Neural progenitor cell (in vitro differentiated cells): ENCODE measurements around the gene SCN9A. TPM values are rescaled to one million over a fixed set of nuclear protein-coding genes. Genes with fewer than 3 reads are reported as not detected.

ENCODE experiments used
- DNase-seq: peaks from one replicate; pipeline ENCODE4 v3.0.0-alpha.2; 2016; ENCODE audit warnings: low spot score
- H2AFZ ChIP-seq: fragments of 200-600 bp; sonication (generic); replicated peaks from 2 replicates; pipeline ENCODE4 v1.6.1; 2016; ENCODE audit warnings: antibody characterized with exemption
- H3F3A ChIP-seq: fragments of 200-600 bp; sonication (generic); 2 replicates; pipeline ENCODE4 v1.6.1; 2016; ENCODE audit warnings: antibody characterized with exemption, low read depth
- H3K27ac ChIP-seq: fragments of 200-600 bp; sonication (generic); 2 replicates; pipeline ENCODE4 v1.5.1; 2016; ENCODE audit warnings: mild to moderate bottlenecking
- H3K27me3 ChIP-seq: fragments of 200-600 bp; sonication (generic); 2 replicates; pipeline ENCODE4 v1.6.1; 2016; ENCODE audit warnings: mild to moderate bottlenecking, moderate library complexity
- H3K36me3 ChIP-seq: fragments of 200-600 bp; sonication (generic); 2 replicates; pipeline ENCODE4 v1.5.1; 2016
- H3K4me1 ChIP-seq: fragments of 200-600 bp; sonication (generic); 2 replicates; pipeline ENCODE4 v1.6.1; 2016; ENCODE audit warnings: mixed run types
- H3K4me2 ChIP-seq: fragments of 200-600 bp; sonication (generic); 2 replicates; pipeline ENCODE4 v1.6.1; 2016
- H3K4me3 ChIP-seq: fragments of 200-600 bp; sonication (generic); 2 replicates; pipeline ENCODE4 v1.5.1; 2016
- H3K79me2 ChIP-seq: fragments of 200-600 bp; sonication (generic); 2 replicates; pipeline ENCODE4 v1.6.1; 2016; ENCODE audit warnings: low read depth
- H3K9ac ChIP-seq: fragments of 200-600 bp; sonication (generic); 2 replicates; pipeline ENCODE4 v1.6.1; 2016
- H3K9me3 ChIP-seq: fragments of 200-600 bp; sonication (generic); 2 replicates; pipeline ENCODE4 v1.5.1; 2016; ENCODE audit warnings: low read depth
- H4K20me1 ChIP-seq: fragments of 200-600 bp; sonication (generic); 2 replicates; pipeline ENCODE4 v1.6.1; 2016; ENCODE audit warnings: low read depth
- H3K27ac Mint-ChIP-seq: 3 replicates; pipeline ENCODE4 v1.8.0; 2021; ENCODE audit warnings: mixed read lengths
- H3K27me3 Mint-ChIP-seq: 2 replicates; pipeline ENCODE4 v1.8.0; 2022; ENCODE audit warnings: low read depth, mild to moderate bottlenecking, inconsistent platforms, moderate library complexity, mixed read lengths; ENCODE audit not compliant: insufficient read depth
- H3K36me3 Mint-ChIP-seq: 3 replicates; pipeline ENCODE4 v1.8.0; 2021; ENCODE audit warnings: mixed read lengths
- H3K4me1 Mint-ChIP-seq: 3 replicates; pipeline ENCODE4 v1.8.0; 2021; ENCODE audit warnings: mixed read lengths
- H3K4me3 Mint-ChIP-seq: 3 replicates; pipeline ENCODE4 v1.8.0; 2021; ENCODE audit warnings: mild to moderate bottlenecking, moderate library complexity, mixed read lengths
- H3K9me3 Mint-ChIP-seq: 3 replicates; pipeline ENCODE4 v1.8.0; 2020; ENCODE audit warnings: mixed read lengths
- EZH2 ChIP-seq: fragments of 200-600 bp; sonication (generic); IDR thresholded peaks from 2 replicates; pipeline ENCODE4 v1.6.1; 2017; ENCODE audit warnings: antibody characterized with exemption, mild to moderate bottlenecking, moderate library complexity
- EZH2phosphoT487 ChIP-seq: fragments of 200-600 bp; sonication (generic); IDR thresholded peaks from 2 replicates; pipeline ENCODE4 v1.6.1; 2017; ENCODE audit warnings: antibody characterized with exemption
- total RNA-seq: library from RNA; depleted of rRNA; stranded (reverse); fragments of >200 nt; gene quantifications from 2 replicates; pipeline ENCODE4 v1.2.3, GENCODE V29; 2015; ENCODE audit warnings: low replicate concordance
- TF ChIP-seq, protein P1 (sequence below): fragments of 200-600 bp; sonication (generic); IDR thresholded peaks from 2 replicates; pipeline ENCODE4 v1.5.1; 2017; ENCODE audit warnings: antibody characterized with exemption, mild to moderate bottlenecking

Gene SCN9A
- total RNA-seq, 1 donor from 2014 or later, result 1.1 TPM

DNA sequence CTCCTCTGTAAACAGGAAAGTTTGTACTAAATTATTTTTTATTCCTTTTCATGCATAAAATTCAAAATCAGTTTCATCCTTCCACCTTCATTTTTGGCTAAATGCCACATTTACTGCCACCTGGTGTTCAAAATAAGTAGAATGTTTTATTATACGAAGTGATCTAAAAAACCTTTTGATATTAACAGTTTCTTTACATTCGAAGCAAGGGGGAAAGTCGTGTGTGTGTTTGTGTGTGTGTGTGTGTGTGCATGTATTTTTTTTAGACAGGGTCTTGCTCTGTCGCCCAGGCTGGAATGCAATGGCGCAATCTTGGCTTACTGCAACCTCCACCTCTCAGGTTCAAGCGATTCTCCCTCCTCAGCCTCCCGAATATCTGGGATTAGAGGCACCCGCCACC, 9.0 kb upstream of the SCN9A start:
- TF ChIP-seq EZH2phosphoT487 (no peak), EZH2 (no peak)
- TF ChIP-seq, protein P1, sequence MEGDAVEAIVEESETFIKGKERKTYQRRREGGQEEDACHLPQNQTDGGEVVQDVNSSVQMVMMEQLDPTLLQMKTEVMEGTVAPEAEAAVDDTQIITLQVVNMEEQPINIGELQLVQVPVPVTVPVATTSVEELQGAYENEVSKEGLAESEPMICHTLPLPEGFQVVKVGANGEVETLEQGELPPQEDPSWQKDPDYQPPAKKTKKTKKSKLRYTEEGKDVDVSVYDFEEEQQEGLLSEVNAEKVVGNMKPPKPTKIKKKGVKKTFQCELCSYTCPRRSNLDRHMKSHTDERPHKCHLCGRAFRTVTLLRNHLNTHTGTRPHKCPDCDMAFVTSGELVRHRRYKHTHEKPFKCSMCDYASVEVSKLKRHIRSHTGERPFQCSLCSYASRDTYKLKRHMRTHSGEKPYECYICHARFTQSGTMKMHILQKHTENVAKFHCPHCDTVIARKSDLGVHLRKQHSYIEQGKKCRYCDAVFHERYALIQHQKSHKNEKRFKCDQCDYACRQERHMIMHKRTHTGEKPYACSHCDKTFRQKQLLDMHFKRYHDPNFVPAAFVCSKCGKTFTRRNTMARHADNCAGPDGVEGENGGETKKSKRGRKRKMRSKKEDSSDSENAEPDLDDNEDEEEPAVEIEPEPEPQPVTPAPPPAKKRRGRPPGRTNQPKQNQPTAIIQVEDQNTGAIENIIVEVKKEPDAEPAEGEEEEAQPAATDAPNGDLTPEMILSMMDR, result peak; percentile 65
- H2AFZ ChIP-seq, result no peak overlapping the region

DNA sequence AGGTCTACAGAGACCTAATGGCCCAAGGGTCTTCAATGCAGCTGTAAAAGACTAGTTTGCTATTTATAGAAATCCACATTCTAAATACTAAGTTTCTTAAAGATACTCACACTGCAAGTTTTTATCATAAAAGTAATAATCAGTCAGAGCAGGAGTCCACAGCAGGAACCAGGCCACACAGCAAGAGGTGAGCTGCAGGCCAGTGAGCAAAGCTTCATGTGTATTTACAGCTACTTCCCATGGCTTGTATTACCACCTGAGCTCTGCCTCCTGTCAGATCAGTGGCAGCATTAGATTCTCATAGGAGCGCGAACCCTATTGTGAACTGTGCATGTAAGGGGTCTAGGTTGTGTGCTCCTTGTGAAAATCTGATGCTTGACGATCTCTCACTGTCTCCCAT, 6.7 kb upstream of the SCN9A start:
- H3K27ac ChIP-seq, result no peak overlapping the region
- H3K9me3 ChIP-seq, result no peaks in the 10 kb centered on the region
- no peak overlapping the region for H2AFZ ChIP-seq
- H3K27ac Mint-ChIP-seq, result no peak overlapping the region
- H3K4me1 ChIP-seq, result no peaks in the 10 kb centered on the region
- H3K4me3 ChIP-seq, result no peak overlapping the region
- H3K79me2 ChIP-seq, result no peaks in the 10 kb centered on the region
- no peak overlapping the region for H3K9ac ChIP-seq
- H3K27me3 Mint-ChIP-seq, result peaks cover 2% of the 10 kb centered on the region
- H3K4me1 Mint-ChIP-seq, result no peaks in the 10 kb centered on the region
- H3K4me3 Mint-ChIP-seq, result no peak overlapping the region
- no peaks in the 10 kb centered on the region for H3F3A ChIP-seq
- H3K27me3 ChIP-seq, result peaks cover 23% of the 10 kb centered on the region
- no peaks in the 10 kb centered on the region for H4K20me1 ChIP-seq
- no peak for DNase-seq
- no peak overlapping the region for H3K4me2 ChIP-seq
- TF ChIP-seq EZH2 (no peak), EZH2phosphoT487 (no peak)
- TF ChIP-seq, protein P1, result no peak
- H3K9me3 Mint-ChIP-seq, result no peaks in the 10 kb centered on the region
- H3K36me3 ChIP-seq, result no peaks in the 10 kb centered on the region
- H3K36me3 Mint-ChIP-seq, result no peaks in the 10 kb centered on the region

More for the DNA sequence above, 9.0 kb upstream of the SCN9A start:
- H3K27ac ChIP-seq, result no peak overlapping the region
- Mint-ChIP-seq H3K4me3 (no peak overlapping the region), H3K27ac (no peak overlapping the region), H3K27me3 (peaks cover 2% of the 10 kb centered on the region), H3K36me3 (no peaks in the 10 kb centered on the region), H3K4me1 (no peaks in the 10 kb centered on the region), H3K9me3 (no peaks in the 10 kb centered on the region)
- no peaks in the 10 kb centered on the region for H3K36me3 ChIP-seq
- H3K4me1 ChIP-seq, result no peaks in the 10 kb centered on the region
- H3F3A ChIP-seq, result no peaks in the 10 kb centered on the region
- no peaks in the 10 kb centered on the region for H3K79me2 ChIP-seq
- no peak overlapping the region for H3K4me2 ChIP-seq
- H3K9ac ChIP-seq, result no peak overlapping the region
- peaks cover 2% of the 10 kb centered on the region for H3K27me3 ChIP-seq
- no peak overlapping the region for H3K4me3 ChIP-seq
- peak; percentile 13 for DNase-seq
- no peaks in the 10 kb centered on the region for H3K9me3 ChIP-seq
- H4K20me1 ChIP-seq, result no peaks in the 10 kb centered on the region

DNA sequence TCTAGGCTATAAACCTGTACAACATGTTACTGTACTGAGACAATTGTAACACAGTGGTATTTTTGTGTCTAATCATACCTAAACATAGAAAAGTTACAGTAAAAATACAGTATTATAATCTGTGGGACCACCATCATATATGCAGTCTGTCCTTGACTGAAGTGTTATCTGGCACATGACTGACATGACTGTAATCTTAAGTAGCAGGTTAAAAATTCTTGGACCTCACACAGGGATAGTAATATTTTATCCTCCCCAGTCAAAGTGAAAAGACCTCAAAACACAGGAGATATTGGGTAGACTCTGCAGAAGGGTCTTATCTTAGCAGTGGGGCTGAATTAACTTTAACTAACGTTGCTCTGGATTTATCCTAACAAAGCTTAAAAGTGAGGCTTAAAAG, 4.9 kb upstream of the SCN9A start:
- H3K79me2 ChIP-seq, result no peaks in the 10 kb centered on the region
- peaks cover 12% of the 10 kb centered on the region for H3F3A ChIP-seq
- no peaks in the 10 kb centered on the region for H3K9me3 ChIP-seq
- H3K4me1 ChIP-seq, result no peaks in the 10 kb centered on the region
- no peak for TF ChIP-seq EZH2
- no peak overlapping the region for H3K4me2 ChIP-seq
- H3K4me3 ChIP-seq, result no peak overlapping the region
- Mint-ChIP-seq H3K36me3 (no peaks in the 10 kb centered on the region), H3K9me3 (no peaks in the 10 kb centered on the region), H3K27me3 (peaks cover 5% of the 10 kb centered on the region), H3K27ac (no peak overlapping the region), H3K4me3 (no peak overlapping the region), H3K4me1 (no peaks in the 10 kb centered on the region)
- H3K9ac ChIP-seq, result no peak overlapping the region
- no peak for DNase-seq
- no peaks in the 10 kb centered on the region for H4K20me1 ChIP-seq
- H3K36me3 ChIP-seq, result no peaks in the 10 kb centered on the region
- H2AFZ ChIP-seq, result no peak overlapping the region
- H3K27me3 ChIP-seq, result peaks cover 39% of the 10 kb centered on the region
- H3K27ac ChIP-seq, result no peak overlapping the region

DNA sequence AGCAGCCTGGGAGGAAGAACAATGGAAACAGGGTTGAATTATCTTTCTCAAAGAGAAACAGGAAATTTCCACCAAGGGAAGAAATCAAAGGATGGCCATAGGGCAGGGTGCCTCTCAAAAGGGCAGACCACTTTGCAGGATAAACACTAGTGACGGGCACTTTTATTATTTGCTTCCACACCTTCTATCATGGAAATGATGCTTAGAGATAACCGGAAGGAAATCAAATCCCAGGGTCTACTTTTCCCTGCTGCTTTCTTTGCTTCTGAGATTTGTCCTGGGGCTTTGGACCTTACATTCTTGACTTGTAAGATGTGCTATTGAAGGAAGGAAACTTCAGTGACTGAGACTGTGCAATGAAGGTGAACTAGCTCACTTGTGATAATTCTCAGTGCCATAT, 1.1 kb upstream of the SCN9A start:
- Histone ChIP-seq H3K27ac (no peak overlapping the region), H3K79me2 (no peaks in the 10 kb centered on the region), H3K9me3 (no peaks in the 10 kb centered on the region), H3K4me3 (peak overlapping the region; percentile 59), H3F3A (peaks cover 22% of the 10 kb centered on the region), H3K27me3 (peaks cover 60% of the 10 kb centered on the region), H3K4me2 (peak overlapping the region; percentile 87), H3K9ac (no peak overlapping the region), H3K36me3 (no peaks in the 10 kb centered on the region), H2AFZ (no peak overlapping the region), H3K4me1 (peaks cover 10% of the 10 kb centered on the region), H4K20me1 (no peaks in the 10 kb centered on the region)
- H3K36me3 Mint-ChIP-seq, result no peaks in the 10 kb centered on the region
- no peak for DNase-seq
- H3K4me1 Mint-ChIP-seq, result peaks cover 10% of the 10 kb centered on the region
- H3K27ac Mint-ChIP-seq, result no peak overlapping the region
- no peak for TF ChIP-seq EZH2
- TF ChIP-seq, protein P1, result no peak
- TF ChIP-seq EZH2phosphoT487, result no peak
- peaks cover 18% of the 10 kb centered on the region for H3K27me3 Mint-ChIP-seq
- peak overlapping the region; percentile 94 for H3K4me3 Mint-ChIP-seq
- H3K9me3 Mint-ChIP-seq, result no peaks in the 10 kb centered on the region
